Suprapubic skin (tissue), 4 donors: Measurements from ENCODE around the gene PRC1. TPM values are rescaled to one million over a fixed set of nuclear protein-coding genes. Genes with fewer than 3 reads are reported as not detected.
A peak's percentile ranks its signal among the peaks of the same experiment; 100 is the strongest.

Experiments used
- DNase-seq, 2 donors: peaks; one replicate each; pipeline ENCODE4 v3.0.0-alpha.2; 2019; ENCODE audit warnings: low spot score in 2 of 2
- H3K27ac ChIP-seq: fragments of 200-600 bp; sonication (generic); one replicate; pipeline ENCODE4 v1.5.1; 2019
- H3K27me3 ChIP-seq: fragments of 200-600 bp; sonication (generic); one replicate; pipeline ENCODE4 v1.5.1; 2019
- H3K36me3 ChIP-seq: fragments of 200-600 bp; sonication (generic); one replicate; pipeline ENCODE4 v1.5.1; 2019
- H3K4me1 ChIP-seq: fragments of 200-600 bp; sonication (generic); one replicate; pipeline ENCODE4 v1.5.1; 2019
- H3K4me3 ChIP-seq: fragments of 200-600 bp; sonication (generic); one replicate; pipeline ENCODE4 v1.5.1; 2019; ENCODE audit warnings: mild to moderate bottlenecking
- H3K9me3 ChIP-seq: fragments of 200-600 bp; sonication (generic); one replicate; pipeline ENCODE4 v1.5.1; 2019
- CTCF ChIP-seq, 2 donors: fragments of 200-600 bp in 1 of 2; fragments of 450-650 bp in 1 of 2; sonication (generic) in 1 of 2; IDR thresholded peaks; one replicate each; pipeline ENCODE4 v1.5.1; 2016 to 2019; ENCODE audit warnings: antibody characterized with exemption in 2 of 2, mild to moderate bottlenecking in 1 of 2, moderate library complexity in 1 of 2
- EP300 ChIP-seq: sonication (generic); formaldehyde crosslinking; IDR thresholded peaks from one replicate; pipeline ENCODE4 v1.6.1; 2017; ENCODE audit warnings: antibody characterized with exemption
- POLR2A ChIP-seq, 2 donors: fragments of 450-650 bp; IDR thresholded peaks; one replicate each; pipeline ENCODE4 v1.6.1; 2017; ENCODE audit warnings: antibody characterized with exemption in 2 of 2, mild to moderate bottlenecking in 2 of 2, moderate library complexity in 2 of 2
- POLR2AphosphoS5 ChIP-seq, 3 donors: sonication (generic); formaldehyde crosslinking; IDR thresholded peaks; one replicate each; pipeline ENCODE4 v1.6.1; 2017; ENCODE audit warnings: antibody characterized with exemption in 3 of 3
- WGBS: methylation state at CpG from one replicate; pipeline ENCODE4 v1.1.5; 2018; 5-methylcytosine and 5-hydroxymethylcytosine counted together
- total RNA-seq, 4 donors: library from RNA; depleted of rRNA; stranded (reverse); fragments of >200 nt; gene quantifications; one replicate each; pipeline ENCODE4 v1.1.0, GENCODE V29; 2016

The PRC1 gene
- total RNA-seq, 4 donors from 2014 or later: 17.6 to 41.2 (median 34.6) TPM

GRCh38 chr15:90938261-90938660 lies 56.1 kb downstream of the PRC1 start:
- H3K27ac ChIP-seq: no peak overlapping the region
- peaks cover 51% of the 10 kb centered on the region for H3K36me3 ChIP-seq
- 90% methylated on average over 5 of the region's 5 CpGs for WGBS

GRCh38 chr15:90936823-90937222 lies 57.5 kb downstream of the PRC1 start:
- Histone ChIP-seq H3K27me3 (no peaks in the 10 kb centered on the region), H3K36me3 (peaks cover 37% of the 10 kb centered on the region), H3K9me3 (no peaks in the 10 kb centered on the region), H3K4me1 (peaks cover 45% of the 10 kb centered on the region), H3K27ac (no peak overlapping the region), H3K4me3 (no peak overlapping the region)
- DNase-seq: no peak
- no peak for TF ChIP-seq POLR2AphosphoS5 (IDR thresholded peaks at IDR 0.05)
- TF ChIP-seq POLR2A (IDR thresholded peaks at IDR 0.05): no peak
- no peak for TF ChIP-seq EP300
- no peak for TF ChIP-seq CTCF (IDR thresholded peaks at IDR 0.05)
- 77% methylated on average over 1 of the region's 1 CpG for WGBS

More at GRCh38 chr15:90938261-90938660, 56.1 kb downstream of the PRC1 start:
- H3K27me3 ChIP-seq: no peaks in the 10 kb centered on the region
- no peak for DNase-seq
- TF ChIP-seq POLR2AphosphoS5 (IDR thresholded peaks at IDR 0.05) (no peak), CTCF (IDR thresholded peaks at IDR 0.05) (no peak), POLR2A (IDR thresholded peaks at IDR 0.05) (no peak), EP300 (no peak)
- peaks cover 36% of the 10 kb centered on the region for H3K4me1 ChIP-seq
- H3K4me3 ChIP-seq: no peak overlapping the region
- no peaks in the 10 kb centered on the region for H3K9me3 ChIP-seq

- Histone ChIP-seq H3K27ac (peak within 1 kb of the TSS; percentile 86), H3K36me3 (peaks cover 20% of the 10 kb centered on the region), H3K4me1 (peaks cover 61% of the 10 kb centered on the region), H3K27me3 (no peaks in the 10 kb centered on the region), H3K4me3 (peak within 1 kb of the TSS; percentile 85), H3K9me3 (no peaks in the 10 kb centered on the region)
- TF ChIP-seq POLR2A (IDR thresholded peaks at IDR 0.05): peak in 1 of 2 donors; percentile 16
- TF ChIP-seq CTCF (IDR thresholded peaks at IDR 0.05): no peak
- WGBS: 0% methylated on average over 13 of the region's 65 CpGs
- DNase-seq: peak; percentile 93
Observed at GRCh38 chr15:90934949-90935751, 59.2 kb downstream of the PRC1 start, which contains the start of gene UNC45A. Gene UNC45A (plus strand): TSS chr15:90935285. CDS start chr15:90935325, 40 bp downstream.

- DNase-seq: peak in 1 of 2 donors; percentile 90
- Histone ChIP-seq H3K27ac (peak overlapping the region; percentile 86), H3K27me3 (no peaks in the 10 kb centered on the region), H3K4me3 (peak overlapping the region; percentile 85), H3K36me3 (peaks cover 12% of the 10 kb centered on the region), H3K9me3 (no peaks in the 10 kb centered on the region), H3K4me1 (peaks cover 67% of the 10 kb centered on the region)
- TF ChIP-seq POLR2A (IDR thresholded peaks at IDR 0.05) (no peak), EP300 (no peak), POLR2AphosphoS5 (IDR thresholded peaks at IDR 0.05) (no peak), CTCF (IDR thresholded peaks at IDR 0.05) (peak; percentile 80 to 95)
- WGBS: under 1% methylated on average over 15 of the region's 19 CpGs
Observed at GRCh38 chr15:90934256-90934948, 59.9 kb downstream of the PRC1 start.

- TF ChIP-seq POLR2A (IDR thresholded peaks at IDR 0.05) (no peak), CTCF (IDR thresholded peaks at IDR 0.05) (no peak), POLR2AphosphoS5 (IDR thresholded peaks at IDR 0.05) (no peak), EP300 (no peak)
- no peak for DNase-seq
- Histone ChIP-seq H3K4me3 (no peak overlapping the region), H3K27me3 (no peaks in the 10 kb centered on the region), H3K27ac (no peak overlapping the region), H3K36me3 (peaks cover 5% of the 10 kb centered on the region), H3K4me1 (peaks cover 72% of the 10 kb centered on the region), H3K9me3 (no peaks in the 10 kb centered on the region)
- WGBS: 79% methylated on average over 1 of the region's 1 CpG
Observed at GRCh38 chr15:90933301-90933700, 61.0 kb downstream of the PRC1 start.
